ENCODE measurements around the gene PERCC1. TPM values are rescaled to one million over a fixed set of nuclear protein-coding genes. Genes with fewer than 3 reads are reported as not detected.
"Not testable (repeated sequence)": the region's sequence is repeated elsewhere in the genome, so short reads cannot be mapped to it uniquely, and the experiment has no call there.

Gene PERCC1
- total RNA-seq, 1 experiment from 2014 or later: not detected

DNA sequence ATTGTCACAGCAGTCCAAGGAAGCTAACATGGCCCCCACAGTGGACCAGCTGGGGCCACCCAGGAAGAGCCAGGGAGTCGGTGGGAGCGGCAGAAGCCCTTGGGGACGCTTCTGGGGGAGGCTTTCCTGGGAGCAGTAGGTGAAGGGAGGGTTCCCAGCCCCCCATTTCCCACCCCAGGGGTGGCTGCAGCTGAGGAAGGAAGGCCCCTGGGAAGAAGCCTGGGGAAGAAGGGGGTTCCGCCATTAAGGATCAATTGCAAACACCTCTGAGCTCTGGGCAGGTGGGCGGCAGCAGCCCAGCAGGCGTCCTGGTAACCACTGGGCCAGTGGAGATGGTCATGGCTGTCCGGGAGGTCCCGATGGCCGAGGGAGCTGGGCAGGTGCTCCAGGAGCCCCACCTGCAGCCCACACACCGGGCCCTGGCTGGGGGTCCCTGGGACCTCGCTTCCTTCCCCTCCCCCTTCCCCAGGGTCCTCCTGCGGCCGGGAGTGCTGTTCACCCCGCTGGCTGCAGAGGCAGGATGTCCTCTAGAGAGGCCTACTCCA lies 592 bp upstream of the PERCC1 start:
- no peak for DNase-seq (ENCODE audit: low read depth)
- in situ Hi-C loops (cut with HindIII; ENCODE audit: low pct_unique_long_range_greater_than_20kb, low sequenced_read_pairs): no loop called here

DNA sequence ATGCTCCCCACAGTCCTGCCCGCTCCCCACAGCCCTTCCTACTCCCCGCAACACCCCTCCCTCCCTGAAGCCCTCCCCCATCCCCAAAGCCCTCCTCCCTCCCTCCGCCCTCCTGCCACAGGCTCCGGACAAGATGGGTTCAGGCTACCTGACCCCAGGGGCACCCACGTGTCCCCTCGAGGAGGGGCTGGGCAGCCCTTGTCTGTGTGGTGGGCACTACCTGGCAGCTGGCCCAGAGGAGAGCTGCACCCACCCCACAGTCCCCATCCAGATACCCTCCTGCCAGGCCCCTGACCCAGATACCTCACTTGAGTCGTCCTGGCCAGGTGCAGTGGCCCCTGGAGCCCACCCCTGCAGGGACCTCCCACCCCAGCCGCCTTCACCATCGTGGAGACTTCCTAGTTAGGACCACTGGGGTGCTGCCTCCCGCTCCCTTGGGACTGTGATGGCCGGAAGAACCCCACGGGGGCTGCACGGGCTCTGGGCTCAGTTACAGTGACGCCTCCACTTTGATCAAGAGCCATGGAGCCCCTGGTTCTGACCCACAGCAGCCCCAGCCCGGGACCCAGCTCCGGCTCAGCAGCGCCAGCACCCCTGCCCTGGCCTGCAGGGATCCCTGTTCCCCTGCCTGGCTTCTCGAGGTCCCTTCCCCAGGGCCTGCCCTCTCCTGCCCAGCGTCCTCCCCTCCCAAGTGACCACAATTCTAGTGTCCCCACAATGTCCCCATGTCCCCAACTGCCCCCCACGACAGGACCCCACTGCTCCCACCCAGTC lies 806 bp downstream of the PERCC1 start:
- in situ Hi-C loops (cut with HindIII; ENCODE audit: low pct_unique_long_range_greater_than_20kb, low sequenced_read_pairs): no loop called here
- no peak for DNase-seq (ENCODE audit: low read depth)

DNA sequence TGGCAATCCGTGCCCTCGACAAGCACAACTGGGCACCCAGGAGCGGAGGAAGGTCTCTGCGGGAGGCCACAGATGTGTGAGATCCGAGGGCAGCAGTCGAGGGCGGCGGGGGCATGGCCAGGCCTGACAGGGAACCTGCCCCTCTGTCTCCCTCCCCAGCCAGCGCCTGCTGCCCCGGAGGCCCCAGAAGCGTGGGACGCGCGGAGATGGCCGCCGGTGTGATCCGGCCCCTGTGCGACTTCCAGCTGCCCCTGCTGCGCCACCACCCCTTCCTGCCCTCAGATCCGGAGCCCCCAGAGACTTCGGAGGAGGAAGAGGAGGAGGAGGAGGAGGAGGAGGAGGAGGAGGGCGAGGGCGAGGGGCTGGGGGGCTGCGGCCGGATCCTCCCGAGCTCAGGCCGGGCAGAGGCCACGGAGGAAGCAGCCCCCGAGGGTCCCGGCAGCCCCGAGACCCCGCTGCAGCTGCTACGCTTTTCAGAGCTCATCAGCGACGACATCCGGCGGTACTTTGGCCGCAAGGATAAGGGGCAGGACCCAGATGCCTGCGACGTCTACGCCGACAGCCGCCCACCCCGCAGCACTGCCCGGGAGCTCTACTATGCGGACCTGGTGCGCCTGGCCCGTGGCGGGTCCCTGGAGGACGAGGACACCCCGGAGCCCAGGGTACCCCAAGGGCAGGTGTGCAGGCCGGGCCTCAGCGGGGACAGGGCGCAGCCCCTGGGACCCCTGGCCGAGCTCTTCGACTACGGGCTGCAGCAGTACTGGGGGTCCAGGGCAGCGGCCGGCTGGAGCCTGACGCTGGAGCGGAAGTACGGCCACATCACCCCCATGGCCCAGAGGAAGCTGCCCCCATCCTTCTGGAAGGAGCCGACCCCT lies 1.7 kb downstream of the PERCC1 start:
- DNase-seq (ENCODE audit: low read depth): no peak
- in situ Hi-C loops (cut with HindIII; ENCODE audit: low pct_unique_long_range_greater_than_20kb, low sequenced_read_pairs): no loop called here

DNA sequence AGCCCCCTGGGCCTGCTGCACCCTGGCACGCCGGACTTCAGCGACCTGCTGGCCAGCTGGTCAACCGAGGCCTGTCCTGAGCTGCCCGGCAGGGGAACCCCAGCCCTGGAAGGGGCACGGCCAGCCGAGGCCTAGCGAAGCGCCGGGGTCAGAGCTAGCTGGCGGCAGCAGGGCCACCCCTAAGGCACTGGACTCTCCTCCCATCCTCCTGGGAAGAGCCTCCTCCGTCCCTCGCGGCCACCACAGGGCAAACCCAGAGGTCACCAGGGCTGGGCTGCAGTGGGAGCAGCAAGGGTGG lies 2.3 kb downstream of the PERCC1 start:
- no peak for DNase-seq (ENCODE audit: low read depth)
- in situ Hi-C loops (cut with HindIII; ENCODE audit: low pct_unique_long_range_greater_than_20kb, low sequenced_read_pairs): no loop called here

DNA sequence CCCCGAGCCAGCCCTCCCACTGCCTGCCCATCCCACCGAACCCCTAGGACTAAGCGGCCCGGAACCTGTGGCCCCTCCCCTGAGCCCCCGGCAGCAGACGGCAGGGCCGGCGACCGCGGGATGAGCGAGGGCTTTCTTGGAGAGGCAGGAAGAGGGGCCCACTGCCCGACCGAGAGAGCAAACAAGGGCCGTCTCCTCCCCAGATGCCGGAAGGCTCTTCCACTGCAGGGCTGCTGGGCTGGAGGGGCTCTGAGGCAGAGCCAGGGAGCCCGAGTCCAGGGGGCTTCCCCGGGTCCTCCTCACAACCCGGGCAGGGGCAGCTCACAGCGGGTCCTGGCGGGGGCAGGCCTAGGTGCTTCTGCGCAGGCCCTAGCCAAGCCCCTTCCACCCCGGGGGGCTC lies 2.9 kb downstream of the PERCC1 start:
- in situ Hi-C loops (cut with HindIII; ENCODE audit: low pct_unique_long_range_greater_than_20kb, low sequenced_read_pairs): no loop called here

DNA sequence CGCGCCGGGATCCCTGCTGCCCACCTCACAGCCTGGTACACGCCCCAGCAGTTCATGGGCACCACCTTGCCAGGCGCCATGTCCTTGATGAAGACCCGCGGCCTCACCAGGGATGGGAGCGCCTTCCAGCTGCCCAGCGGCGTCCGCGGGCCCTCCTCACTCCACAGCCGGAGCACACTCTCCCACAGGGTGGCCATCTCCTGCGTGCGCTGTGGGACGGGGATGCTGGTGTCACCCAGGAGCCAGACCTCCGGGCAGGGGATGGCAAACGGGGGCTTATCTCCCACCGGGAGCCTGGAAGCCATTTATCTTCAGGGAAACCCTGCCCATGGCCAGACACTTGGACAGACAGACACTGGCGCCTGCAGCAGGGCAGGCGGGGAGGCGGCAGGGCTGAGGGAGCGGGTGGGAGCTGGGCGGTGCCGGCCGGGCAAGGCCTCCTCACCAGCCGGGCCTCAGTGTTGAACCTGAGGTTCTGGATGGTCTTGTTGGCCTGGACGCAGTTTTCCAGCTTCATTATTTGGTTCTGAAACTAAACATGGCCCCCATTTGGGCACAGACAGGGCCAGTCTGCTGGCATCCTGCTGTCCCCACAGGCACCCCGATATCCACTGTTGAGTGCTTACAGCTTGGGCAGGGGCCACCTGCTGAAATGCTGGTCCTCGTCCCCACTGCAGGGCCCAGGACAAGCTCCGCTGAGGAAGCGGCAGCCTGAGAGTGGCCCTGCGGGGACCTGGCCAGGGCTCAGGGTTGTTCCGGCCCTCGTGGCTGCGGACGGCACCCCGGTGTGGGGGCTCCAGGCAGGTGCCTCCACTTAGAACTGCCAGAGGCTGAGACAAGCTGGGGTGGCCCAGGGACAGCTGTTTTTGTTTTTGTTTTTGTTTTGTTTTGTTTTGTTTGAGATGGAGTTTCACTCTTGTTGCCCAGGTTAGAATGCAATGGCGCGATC lies 4.0 kb downstream of the PERCC1 start:
- in situ Hi-C loops (cut with HindIII; ENCODE audit: low pct_unique_long_range_greater_than_20kb, low sequenced_read_pairs): no loop called here
- DNase-seq (ENCODE audit: low read depth): no peak

More for the DNA sequence above, 2.9 kb downstream of the PERCC1 start:
- DNase-seq (ENCODE audit: low read depth): no peak

DNA sequence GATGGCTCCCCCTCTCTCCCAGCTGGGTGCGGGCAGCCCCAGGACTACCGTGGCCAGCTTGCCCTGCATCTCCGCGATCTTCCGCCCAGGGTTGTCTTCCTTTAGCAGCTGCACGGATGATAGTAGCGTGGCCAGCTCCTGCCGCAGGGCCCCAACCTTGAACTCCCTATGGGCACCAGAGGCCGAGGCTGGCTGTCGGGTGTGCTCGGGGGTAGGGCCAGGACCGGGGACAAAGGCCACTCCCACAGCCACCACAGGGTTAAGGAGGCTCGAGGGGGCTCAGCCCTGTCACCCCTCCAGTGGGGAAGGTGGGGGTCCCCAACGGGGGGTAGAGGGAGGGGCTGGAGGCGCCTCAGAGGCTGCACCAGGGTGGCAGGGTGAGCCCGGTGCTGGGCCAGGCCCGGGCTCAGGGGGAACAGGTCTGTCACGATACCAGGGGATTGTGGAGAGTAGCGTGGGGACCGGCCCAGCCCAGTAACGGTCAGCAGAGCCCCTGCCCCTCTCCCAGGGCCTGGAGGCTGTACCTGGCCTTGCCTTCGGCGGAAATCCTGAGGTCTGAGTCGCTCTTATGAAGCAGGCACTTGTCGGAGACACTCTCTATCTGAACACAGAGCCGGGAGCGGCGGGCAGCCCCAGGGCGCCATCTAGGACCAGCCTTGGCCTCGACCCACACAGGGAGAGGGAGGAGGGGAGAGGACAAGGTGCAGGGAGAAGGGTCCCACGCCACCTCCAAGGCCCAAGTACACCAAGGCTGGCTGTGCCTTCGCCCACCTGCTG lies 5.2 kb downstream of the PERCC1 start:
- in situ Hi-C loops (cut with HindIII; ENCODE audit: low pct_unique_long_range_greater_than_20kb, low sequenced_read_pairs): no loop called here
- DNase-seq (ENCODE audit: low read depth): no peak

DNA sequence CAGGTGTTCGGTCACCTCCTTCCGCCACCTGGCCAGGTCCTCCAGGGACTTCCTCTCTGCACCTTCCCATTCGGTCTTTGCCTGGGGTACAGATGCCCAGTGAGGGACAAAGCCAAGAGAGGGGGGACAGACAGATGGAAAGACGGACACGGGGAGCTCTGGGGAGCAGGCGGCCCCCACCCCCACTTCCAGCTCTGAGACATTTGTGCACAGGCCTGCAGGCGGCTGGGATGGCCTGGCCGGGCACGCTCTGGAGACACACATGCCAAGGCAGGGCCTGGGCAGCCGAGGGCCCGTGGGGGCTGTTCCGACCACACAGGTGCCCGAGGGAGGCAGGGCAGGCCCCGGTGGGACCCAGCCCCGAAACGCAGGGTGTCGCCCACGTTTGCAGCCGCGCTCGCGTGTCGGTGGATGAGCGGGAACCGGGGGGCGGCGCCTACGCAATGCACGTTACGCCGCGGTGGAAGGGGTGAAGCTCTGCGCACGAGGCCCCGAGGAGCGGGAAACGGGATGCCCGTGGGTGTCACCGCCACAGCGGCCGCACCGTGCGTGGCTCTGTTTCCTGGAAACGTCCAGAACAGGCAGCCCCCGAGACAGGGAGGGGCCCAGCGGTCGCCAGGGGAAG lies 6.0 kb downstream of the PERCC1 start:
- in situ Hi-C loops (cut with HindIII; ENCODE audit: low pct_unique_long_range_greater_than_20kb, low sequenced_read_pairs): no loop called here
- no peak for DNase-seq (ENCODE audit: low read depth)

DNA sequence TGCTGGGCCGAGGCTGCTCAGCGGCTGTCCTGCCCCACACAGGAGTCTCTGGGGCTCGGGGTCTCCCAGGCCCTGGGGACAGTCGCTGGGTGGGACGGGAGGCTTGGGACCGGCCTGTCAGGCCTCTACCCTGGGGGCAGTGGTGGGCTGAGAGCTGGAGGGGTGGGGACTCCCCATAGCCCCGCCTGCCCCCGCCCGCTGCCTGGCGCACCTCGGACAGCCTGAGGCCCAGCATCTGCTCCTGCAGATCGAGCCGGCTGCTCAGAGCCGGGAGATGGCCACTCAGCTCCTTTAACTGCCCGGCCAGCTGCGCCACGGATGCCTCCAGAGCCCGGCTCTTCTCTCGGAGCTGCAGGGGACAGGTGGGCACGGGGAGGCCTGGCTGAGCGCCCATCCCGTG lies 6.7 kb downstream of the PERCC1 start:
- in situ Hi-C loops (cut with HindIII; ENCODE audit: low pct_unique_long_range_greater_than_20kb, low sequenced_read_pairs): no loop called here
- no peak for DNase-seq (ENCODE audit: low read depth)

DNA sequence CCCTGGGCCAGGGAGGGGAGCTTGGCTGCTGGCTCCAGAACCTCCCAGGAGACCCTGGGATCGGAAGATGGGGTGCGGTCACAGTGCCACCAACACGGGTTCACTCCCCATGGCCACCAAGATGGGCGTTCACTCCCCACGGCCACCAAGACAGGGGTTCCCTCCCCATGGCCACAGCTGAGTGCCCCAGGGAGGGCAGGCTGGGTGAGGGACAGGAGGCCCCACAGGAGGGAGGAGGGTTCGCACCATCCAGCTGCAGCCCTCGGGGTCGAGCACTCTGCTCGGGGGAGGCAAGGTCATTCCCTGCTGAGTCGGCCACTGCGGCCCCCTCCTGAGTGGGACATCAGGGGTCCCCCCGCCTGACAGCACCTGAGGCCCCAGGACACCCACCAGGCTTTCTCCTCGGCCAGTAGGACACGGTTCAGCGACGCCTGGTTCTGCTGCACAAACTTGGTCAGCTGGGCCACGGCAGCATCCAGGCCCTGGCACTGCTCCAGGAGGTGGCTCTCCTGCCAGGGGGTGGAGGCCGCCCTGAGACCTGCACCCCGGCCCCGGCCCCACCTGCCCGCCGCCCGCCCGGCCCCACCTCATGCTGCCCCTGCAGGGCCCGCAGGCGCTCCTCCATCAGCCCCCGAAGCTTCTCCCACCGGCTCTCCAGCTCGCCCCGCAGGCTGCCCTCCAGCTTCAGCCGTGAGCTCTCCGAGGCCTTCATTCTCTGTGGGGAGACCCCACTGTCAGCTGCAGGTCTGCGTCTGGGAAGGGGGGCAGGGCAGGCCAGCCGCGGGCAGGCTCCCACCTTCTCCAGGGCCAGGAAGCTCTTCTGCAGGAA lies 7.6 kb downstream of the PERCC1 start:
- DNase-seq (ENCODE audit: low read depth): no peak
- in situ Hi-C loops (cut with HindIII; ENCODE audit: low pct_unique_long_range_greater_than_20kb, low sequenced_read_pairs): no loop called here

DNA sequence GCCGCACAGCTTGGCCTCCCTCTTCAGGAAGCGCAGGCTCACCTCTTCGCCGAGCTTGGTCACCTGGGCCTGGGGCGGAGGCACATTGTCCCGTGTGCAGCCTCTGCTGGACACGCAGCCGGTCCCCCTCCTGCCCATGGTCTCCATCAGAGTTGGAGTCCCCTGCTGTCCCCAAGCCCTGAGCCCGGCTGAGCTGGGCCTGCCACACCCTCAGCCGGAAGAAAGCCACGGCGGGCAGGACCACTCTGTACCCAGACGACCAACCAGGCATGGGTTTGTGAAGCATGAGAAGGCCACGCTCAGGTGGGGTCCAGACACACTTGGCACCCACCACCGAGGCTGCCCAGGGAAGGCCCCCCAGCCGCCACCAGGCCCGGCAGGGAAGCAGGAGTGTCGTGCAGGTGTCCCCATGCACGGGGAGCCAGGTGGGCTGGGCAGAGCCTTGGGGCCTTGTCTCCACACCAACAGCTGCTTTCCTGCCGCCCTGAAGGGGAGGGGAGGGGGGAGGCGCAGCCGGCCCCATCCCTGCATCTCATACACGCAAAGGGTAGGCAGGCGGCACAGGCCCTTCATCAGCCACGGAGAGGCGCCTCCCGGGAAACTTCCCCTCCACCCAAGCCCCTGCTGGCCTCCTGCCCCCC lies 8.3 kb downstream of the PERCC1 start:
- in situ Hi-C loops (cut with HindIII; ENCODE audit: low pct_unique_long_range_greater_than_20kb, low sequenced_read_pairs): no loop called here
- DNase-seq (ENCODE audit: low read depth): no peak

DNA sequence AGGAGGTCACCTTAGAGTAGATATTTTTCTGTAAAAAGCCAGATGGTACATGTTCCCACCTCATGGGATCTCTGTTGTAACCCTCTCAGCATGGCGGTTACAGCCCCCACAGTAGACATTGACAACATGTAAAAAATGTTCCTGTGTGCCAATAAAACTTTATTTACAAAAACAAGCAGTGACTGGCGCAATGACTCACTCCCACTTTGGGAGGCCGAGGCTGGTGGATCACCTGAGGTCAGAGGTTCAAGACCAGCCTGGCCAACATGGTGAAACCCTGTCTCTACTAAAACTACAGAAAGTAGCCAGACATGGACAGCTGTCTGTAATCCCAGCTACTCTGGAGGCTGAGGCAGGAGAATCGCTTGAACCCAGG lies 8.8 kb downstream of the PERCC1 start:
- DNase-seq (ENCODE audit: low read depth); in situ Hi-C loops (cut with HindIII; ENCODE audit: low pct_unique_long_range_greater_than_20kb, low sequenced_read_pairs): not testable (repeated sequence)

DNA sequence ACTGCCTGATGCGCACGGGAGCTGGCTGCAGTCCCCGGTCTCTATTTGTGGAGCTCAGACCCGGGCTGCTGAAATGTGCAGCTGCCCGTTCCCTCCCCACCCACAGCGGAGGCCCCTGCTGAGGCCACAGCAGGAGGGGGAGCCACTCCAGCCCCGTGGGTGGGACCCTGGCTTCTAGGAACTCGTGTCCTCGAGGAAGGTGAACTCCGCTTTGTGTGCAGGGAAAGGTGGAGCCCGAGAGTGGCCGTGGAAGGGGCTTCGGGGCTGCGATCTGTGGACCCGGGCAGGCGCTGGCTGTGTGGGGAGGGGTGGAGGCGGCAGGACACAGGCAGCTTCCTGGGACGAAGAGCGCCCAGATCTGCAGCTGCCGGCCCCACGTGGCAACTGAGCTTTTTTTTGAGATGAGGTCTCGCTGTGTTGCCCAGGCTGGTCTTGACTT lies 10.5 kb downstream of the PERCC1 start:
- in situ Hi-C loops (cut with HindIII; ENCODE audit: low pct_unique_long_range_greater_than_20kb, low sequenced_read_pairs): no loop called here
- DNase-seq (ENCODE audit: low read depth): no peak

DNA sequence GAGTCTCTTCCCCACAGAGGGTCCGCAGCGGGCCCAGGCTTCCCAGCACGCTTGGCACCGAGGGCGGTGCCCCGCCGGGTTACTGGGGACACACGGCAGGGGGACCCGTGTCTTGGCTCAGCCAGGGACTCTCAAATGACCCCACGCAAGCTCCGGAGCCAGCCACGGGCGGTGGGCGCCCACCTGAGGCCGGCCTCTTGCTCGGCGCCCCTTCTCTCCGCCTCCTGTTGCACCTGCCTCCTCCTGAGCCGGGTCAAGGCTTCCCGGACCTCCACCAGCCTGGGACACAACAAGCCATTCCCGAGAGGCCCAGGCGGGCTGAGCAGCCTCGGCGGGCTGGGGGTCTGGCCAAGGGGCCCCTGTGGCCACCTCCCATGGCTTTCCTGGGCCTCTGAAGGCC lies 11.8 kb downstream of the PERCC1 start:
- no peak for DNase-seq (ENCODE audit: low read depth)
- in situ Hi-C loops (cut with HindIII; ENCODE audit: low pct_unique_long_range_greater_than_20kb, low sequenced_read_pairs): no loop called here

DNA sequence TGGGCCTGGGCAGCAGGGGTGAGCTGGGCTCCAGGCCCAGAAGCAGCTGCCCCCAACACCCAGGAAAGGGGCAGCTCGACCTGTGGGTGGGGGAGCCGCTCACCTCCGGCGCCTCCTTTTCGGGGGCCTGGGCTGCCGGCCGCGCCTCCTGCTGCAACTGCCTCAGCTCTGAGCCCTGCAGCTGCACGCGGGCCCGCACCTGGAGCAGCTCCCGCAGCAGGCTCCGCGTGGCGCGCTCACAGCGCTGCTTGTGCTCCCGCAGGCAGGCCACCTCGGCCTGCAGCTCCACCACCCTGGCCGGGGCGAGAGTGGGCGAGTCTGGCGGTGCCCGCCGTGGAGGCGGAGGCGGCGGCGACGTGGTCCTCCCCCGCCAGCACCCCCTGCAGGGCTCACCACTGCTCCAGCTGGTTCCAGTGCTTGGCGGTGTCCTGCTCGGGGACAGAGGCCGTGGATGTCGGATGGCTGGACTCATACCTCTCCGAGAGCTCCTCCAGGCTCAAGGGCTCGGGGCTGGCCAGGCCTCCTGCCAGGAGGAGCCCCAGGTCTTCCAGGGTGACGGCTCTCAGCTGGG lies 12.6 kb downstream of the PERCC1 start:
- no peak for DNase-seq (ENCODE audit: low read depth)
- in situ Hi-C loops (cut with HindIII; ENCODE audit: low pct_unique_long_range_greater_than_20kb, low sequenced_read_pairs): no loop called here
